ENCODE measurements around the gene YOD1.
A peak's percentile ranks its signal among the peaks of the same experiment; 100 is the strongest.

Gene YOD1

DNA sequence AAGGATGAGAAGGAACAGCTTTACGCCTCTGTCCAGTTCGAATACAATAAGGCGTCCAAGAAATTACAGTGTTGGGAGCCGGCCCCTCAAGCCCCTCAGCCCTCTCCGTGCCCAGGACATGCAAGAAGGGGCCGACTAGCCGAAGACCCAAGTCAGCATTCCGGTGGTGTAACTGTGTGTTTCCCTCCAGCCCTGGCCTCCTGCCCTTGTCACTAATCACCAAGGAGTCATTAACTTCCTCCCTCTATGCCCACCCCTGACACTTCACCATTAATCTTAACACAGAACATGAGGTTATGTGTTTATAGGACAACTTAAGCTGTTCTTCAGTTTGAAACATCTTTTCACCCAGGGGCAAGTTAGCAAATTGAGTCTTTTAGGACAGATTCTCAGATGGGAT, 21.2 kb upstream of the YOD1 start:
- no peak for DNase-seq (ENCODE audit: low spot score)

GRCh38 chr1:207071426-207071825, 20.4 kb upstream of the YOD1 start:
- DNase-seq (ENCODE audit: low spot score) = no peak

GRCh38 chr1:207070811-207071210, 19.8 kb upstream of the YOD1 start:
- no peak for DNase-seq (ENCODE audit: low spot score)

DNA sequence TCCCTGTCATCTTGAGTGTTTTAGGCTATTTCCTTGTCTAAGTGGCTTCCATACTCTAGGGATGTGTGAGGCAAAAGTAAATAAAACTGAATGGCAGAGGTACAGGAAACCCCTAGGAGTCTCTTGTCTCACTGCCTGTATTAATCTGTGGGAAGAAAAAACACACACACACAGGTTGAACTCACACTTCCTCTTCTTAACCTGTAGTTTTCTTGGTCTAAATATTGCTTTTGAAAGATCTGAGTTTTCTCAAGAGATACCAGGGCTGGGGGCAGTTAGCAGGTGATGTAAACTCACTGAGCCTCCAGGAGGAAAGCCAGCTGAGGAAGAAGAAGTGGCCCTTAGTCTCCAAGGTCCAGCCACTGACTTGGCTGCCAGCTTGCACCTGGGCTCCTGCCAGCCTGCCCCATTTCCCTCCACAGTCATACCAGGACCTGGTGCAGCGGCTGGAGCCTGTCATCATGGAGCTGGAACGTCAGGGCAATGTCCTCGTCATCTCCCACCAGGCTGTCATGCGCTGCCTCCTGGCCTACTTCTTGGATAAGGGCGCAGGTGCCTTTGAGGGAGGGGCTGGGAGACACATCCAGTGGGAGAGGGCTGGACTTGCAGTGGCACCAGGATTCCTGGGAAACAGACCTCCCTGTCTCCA, 19.0 kb upstream of the YOD1 start:
- DNase-seq (ENCODE audit: low spot score) = no peak

DNA sequence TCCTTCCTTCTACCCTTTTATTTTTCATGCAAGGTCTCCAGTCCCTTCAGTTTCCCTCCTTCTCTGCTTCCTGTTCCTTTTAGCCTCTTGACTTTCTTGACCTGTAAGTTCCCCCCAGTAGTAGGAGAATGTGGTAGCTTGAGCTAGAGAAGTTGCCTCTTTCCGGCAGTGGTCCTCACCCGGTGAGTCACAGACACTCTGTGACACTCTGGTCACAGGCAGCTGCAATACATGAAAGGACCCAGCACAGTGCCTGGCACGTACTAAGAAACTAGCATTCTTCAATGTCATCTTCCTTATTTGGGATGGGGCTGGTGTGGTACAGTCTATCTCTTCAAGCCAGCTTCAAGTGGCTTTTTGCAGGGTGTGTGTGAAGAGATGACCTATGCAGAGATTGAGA, 18.1 kb upstream of the YOD1 start:
- no peak for DNase-seq (ENCODE audit: low spot score)

- no peak for DNase-seq (ENCODE audit: low spot score)
Measured at GRCh38 chr1:207067665-207068064, 16.7 kb upstream of the YOD1 start.

GRCh38 chr1:207067185-207067584, 16.2 kb upstream of the YOD1 start:
- DNase-seq (ENCODE audit: low spot score) = no peak

DNA sequence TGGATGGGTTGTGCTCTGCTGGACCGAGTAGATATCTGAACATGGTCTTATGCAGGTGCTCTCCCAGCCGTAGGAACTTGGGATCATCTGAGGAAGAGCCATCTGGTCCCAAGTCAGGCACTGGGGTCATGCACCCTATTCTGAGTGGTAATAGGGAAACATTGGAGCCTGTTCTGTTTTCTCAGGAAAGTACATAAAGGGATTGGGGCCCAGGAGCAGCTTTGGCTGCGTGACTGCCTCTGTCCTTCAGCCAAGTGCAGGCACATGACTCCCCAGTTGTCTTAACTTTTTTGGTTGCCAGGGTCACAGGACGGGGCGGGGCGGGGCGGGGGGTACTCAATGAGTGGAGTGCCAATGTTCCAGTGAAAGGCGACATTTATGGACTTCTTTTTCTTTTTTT, 13.6 kb upstream of the YOD1 start:
- DNase-seq (ENCODE audit: low spot score) = no peak

- DNase-seq (ENCODE audit: low spot score) = no peak
Measured at GRCh38 chr1:207063014-207063413, 12.0 kb upstream of the YOD1 start.

DNA sequence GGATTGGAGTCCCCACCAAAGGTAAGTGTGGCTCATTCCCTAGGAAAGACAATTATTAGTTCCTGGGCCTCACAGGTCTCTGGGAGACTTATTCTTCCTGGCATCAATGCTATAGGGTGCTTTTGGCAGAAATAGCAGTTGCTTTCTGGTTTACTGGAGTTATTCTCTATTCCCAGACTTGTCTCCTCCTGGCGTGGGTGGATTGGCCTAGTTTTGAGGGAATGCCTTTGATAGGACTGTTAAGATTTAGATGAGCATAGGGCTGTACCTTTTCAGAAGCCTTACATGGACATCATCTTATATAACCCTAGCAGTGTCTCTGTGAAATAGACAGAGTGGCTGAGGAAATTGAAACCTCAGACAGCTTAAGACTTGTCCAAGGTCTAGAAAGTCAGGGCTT, 11.1 kb upstream of the YOD1 start:
- no peak for DNase-seq (ENCODE audit: low spot score)

GRCh38 chr1:207060596-207060995, 9.6 kb upstream of the YOD1 start:
- no peak for DNase-seq (ENCODE audit: low spot score)

- no peak for DNase-seq (ENCODE audit: low spot score)
Measured at GRCh38 chr1:207059881-207060280, 8.9 kb upstream of the YOD1 start.

DNA sequence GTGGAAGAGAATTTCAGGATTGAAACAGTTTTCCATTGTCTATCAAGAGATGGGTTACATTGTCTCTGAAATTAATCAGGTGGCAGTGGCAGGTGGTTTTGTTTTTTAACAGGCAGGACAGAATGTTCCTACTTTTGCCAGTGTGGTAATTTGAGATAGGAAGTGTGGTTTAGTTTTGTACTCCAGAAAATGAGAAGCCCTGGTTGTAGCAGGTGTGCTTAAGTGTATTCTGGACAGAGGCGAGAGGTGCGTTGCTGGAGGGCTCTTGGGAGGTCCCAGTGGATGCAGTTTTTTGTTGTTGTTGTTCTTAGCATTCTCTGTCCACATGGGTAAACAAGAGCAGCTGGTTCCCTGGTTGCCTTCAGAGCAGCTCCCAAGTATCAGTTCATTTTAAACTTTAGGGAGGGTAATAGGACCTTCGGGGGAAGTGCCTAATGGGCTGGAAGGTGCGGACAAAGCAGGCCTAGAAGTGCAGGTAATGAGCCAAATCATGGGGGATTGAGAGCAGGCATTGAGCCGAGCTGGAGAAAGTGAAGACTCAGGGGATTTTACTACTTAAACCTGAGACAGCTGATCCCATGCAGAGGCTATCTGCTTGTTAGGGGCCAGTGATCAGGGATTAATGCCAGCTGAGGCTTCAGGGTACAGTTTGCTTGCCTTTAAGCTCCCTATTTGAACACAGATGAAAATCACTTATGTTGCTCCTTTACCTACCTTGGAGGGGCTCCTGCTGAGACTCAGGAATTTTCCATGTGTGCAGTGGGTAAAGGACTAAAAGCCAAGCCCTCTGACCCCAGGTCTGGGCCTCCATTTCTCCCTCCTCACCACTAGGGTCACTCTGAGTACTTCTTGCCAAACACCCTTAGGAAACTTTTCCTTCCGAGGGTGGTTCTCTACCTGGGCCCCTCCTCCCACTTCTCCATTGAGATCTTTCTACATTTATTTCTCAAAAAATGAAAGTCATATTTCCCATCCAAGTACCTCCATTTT, 8.2 kb upstream of the YOD1 start:
- no peak for DNase-seq (ENCODE audit: low spot score)

- no peak for DNase-seq (ENCODE audit: low spot score)
Measured at GRCh38 chr1:207058252-207058651, 7.2 kb upstream of the YOD1 start.

DNA sequence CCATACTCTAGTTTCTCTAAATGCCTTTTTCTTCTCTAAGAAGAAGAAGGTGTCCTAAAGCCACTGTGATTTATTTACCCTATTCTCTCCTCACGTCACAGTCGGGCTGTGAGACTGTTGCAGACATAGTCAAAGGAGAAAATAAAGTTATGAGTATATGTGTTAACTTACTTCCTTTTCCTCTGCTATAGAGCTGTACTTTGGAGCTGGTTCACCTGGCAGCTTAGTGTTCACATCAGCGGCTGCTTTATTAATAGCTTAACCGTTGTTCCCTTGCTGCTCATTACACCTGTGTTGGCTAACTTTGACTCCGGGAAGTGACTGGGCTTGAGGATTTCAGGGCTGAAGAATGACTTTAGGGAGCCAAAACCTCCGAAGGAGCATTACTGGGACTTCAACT, 5.7 kb upstream of the YOD1 start:
- DNase-seq (ENCODE audit: low spot score) = no peak

DNA sequence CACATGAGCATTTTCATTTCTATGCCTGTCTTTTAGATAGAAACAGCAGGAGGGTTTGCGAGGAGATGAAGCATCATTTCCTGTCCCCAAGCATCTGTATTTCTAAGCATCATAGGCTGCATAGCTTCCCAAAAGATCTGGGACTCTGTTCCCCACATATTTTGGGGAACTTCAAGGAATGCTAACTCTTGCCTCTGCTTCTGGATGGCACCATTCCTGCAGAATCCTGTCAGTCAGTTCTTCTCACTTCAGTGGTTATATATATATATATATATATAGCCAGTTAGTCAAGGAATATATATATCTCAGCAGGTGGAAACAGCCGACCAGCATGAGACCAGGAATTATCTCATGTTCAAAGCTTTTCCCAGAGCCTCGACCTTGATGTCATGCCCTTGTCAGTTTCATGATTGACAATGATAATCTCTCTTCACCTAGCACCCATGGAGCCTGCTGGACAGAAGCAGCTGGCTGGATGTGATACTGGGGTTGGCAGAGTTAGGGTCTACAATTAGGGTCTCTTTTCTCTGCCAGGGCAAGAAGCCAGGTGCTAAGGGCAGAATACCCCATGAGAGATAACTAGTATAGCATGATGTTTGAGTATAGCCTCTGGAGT, 4.5 kb upstream of the YOD1 start:
- DNase-seq (ENCODE audit: low spot score) = no peak

- DNase-seq (ENCODE audit: low spot score) = no peak
Measured at GRCh38 chr1:207054491-207054890, 3.5 kb upstream of the YOD1 start.

DNA sequence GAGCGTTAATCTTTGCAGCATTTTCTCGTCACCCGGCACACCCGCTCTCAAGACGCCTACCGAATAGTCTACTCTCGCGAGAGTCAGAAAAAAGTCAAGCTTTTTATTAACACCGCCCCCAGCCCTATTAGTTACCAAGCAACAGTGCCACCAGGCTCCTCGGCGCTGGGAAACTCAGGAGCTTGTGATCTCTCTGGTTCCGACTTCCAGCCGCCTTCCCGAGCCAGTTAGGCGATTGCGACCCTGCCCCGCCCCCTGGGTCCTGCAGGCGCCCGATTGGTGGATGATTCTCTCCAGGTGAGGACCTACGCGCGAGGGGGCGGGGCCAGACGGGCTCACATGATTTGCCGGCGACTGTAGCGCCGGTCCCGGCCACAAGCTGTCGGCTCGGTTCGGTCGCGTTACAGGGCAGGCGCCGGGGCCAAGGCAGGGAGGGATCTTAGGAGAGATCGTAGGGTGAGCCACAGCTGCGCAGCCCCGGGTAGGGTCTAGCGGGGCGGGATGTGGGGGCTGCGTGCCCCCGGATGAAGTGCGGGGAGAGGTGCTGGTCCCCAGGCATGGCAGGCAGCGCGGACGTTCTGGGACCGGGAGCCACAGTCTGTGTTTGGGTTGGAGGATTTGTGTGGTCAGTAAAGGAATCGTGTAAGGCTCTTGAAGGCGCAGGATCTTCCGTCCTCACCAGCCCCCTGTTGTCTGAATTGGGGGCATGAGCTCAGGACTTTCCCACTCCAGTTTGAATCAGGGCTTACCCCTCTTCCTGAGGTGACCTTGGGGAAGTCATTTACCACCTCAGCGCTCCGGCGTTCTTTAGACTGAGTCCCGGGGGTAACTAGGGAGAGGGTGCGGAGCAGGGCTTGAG, 2.1 kb upstream of the YOD1 start, which contains the start of gene PFKFB2:
TSS of gene PFKFB2 (plus strand) at position 365 of the 859 bp plus-strand sequence. CDS start 1,443 bp downstream, outside the sequence.
- peak; percentile 91 for DNase-seq (ENCODE audit: low spot score)

DNA sequence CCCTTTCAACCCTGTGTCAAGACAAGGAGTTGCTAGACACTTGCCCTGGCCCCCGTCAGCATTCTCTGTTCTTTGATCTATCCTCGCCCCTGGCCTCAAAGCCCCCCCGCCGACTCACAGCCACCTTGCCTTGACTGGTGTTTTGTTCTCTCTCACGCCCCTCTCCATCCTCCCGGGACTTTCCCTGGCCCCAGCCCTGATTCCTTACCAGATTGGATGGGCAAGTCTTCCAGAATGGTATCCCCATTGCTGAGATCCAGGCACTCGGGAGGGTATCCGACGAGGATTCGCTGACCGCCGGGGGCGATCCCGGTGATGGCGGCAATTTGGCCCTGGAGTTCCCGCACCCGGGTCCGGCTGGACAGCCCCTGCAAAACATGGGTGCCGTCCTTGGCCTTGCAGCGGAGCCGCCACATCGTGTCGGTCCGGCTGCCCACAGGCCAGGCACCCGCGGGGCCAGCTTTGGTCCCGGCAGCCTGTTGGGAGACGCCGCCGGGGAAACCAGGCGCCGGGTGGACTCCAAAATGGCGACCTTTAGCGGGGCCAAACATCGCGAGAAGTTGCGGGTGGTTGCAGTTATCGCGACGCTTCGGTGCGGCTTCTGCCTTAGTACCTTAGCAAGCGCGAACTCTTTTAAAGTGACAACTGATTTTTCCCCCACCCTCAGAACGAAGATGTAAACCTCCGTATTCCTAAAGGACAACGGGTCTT, 373 bp downstream of the YOD1 start:
- DNase-seq (ENCODE audit: low spot score) = peak; percentile 90

DNA sequence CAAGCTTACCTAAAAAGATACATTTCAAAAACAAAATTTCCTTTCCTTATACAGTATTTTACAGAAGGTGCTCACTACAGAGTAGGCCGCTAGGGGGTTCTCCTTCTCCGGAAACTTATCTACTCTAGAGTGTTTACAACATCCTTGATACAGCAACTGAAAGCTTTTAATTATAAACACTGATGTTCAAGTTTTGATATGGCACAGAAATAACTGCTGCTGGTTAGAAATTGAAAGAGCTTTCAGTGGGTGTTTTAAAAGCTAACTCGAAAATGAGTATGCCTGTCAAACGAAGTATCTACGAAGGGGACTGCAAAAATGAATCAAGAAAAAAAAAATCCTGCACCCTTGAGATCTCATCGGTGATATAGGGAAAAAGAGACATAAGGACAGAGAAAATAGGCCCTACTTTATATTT, 1.0 kb downstream of the YOD1 start:
- peak; percentile 51 for DNase-seq (ENCODE audit: low spot score)

DNA sequence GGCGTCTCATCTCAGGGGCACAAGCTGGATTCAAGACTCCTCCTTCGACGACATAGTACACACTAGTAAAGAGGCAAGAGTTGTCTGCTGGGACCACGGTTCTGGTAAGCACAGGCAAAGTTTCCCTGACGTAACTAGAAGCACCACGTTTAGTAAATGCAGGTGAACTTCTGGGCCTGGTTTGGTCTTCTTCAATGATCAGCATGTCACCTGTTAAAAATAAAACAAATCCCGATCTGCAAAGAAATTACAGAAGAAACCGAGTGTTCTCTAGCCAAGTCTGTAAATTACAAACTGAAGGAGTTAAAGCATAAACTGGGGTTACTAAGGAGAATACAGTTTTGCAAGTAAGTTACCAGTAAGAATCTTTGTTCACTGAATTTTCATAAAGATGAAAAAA, 1.5 kb downstream of the YOD1 start:
- DNase-seq (ENCODE audit: low spot score) = no peak
